Stomach (tissue), 9 donors: ENCODE results near the gene CPXM2. TPM values are rescaled to one million over a fixed set of nuclear protein-coding genes. Genes with fewer than 3 reads are reported as not detected.

Experiments
- DNase-seq, 2 donors: peaks; one replicate each; pipeline versions ENCODE4 v3.0.0 to v3.0.0-alpha.2; 2013 to 2019
- H3K27ac ChIP-seq, 5 donors: fragments of 200-600 bp in 4 of 5; sonication (generic) in 4 of 5; one replicate each; pipeline ENCODE4 v1.5.1; 2013 to 2019; ENCODE audit warnings: mild to moderate bottlenecking in 1 of 5, moderate library complexity in 1 of 5
- H3K27me3 ChIP-seq, 3 donors: fragments of 200-600 bp; sonication (generic); one replicate each; pipeline ENCODE4 v1.5.1; 2017 to 2019; ENCODE audit warnings: mixed run types in 1 of 3
- H3K36me3 ChIP-seq, 4 donors: fragments of 200-600 bp; sonication (generic); 1 replicate in 3 of 4; 2 replicates in 1 of 4; pipeline ENCODE4 v1.5.1; 2016 to 2019
- H3K4me1 ChIP-seq, 4 donors: fragments of 200-600 bp; sonication (generic); one replicate each; pipeline ENCODE4 v1.5.1; 2016 to 2019
- H3K4me3 ChIP-seq, 4 donors: fragments of 200-600 bp; sonication (generic) in 3 of 4; one replicate each; pipeline ENCODE4 v1.5.1; 2016 to 2019; ENCODE audit warnings: mild to moderate bottlenecking in 1 of 4
- H3K9me3 ChIP-seq, 4 donors: fragments of 200-600 bp; sonication (generic); one replicate each; pipeline ENCODE4 v1.5.1; 2016 to 2019
- EP300 ChIP-seq: sonication (generic); formaldehyde crosslinking; IDR thresholded peaks from one replicate; pipeline ENCODE4 v1.6.1; 2017; ENCODE audit warnings: antibody characterized with exemption
- POLR2A ChIP-seq, 4 donors: fragments of 450-650 bp; IDR thresholded peaks; one replicate each; pipeline ENCODE4 v1.6.1; 2016; ENCODE audit warnings: antibody characterized with exemption in 4 of 4, control low read depth in 2 of 4, mild to moderate bottlenecking in 1 of 4, moderate library complexity in 1 of 4
- POLR2AphosphoS5 ChIP-seq, 3 donors: sonication (generic); formaldehyde crosslinking; IDR thresholded peaks; one replicate each; pipeline ENCODE4 v1.6.1; 2016; ENCODE audit warnings: antibody characterized with exemption in 3 of 3
- WGBS, 5 donors: extraction: QIAGEN DNeasy Blood & Tissue Kit in 3 of 5; methylation state at CpG; one replicate each; pipeline versions ENCODE4 v1.1.5 to v1.1.7; 2013 to 2018; 5-methylcytosine and 5-hydroxymethylcytosine counted together
- intact Hi-C: fragments of 100-400 bp; cut with DNase I; formaldehyde crosslinking; loops from one replicate; pipeline ENCODE4 v1.15.1; 2023; ENCODE audit warnings: low total_unique reads
- polyA plus RNA-seq, 3 donors: library from polyadenylated mRNA; stranded (reverse); fragments of 200-250 nt; gene quantifications; one replicate each; pipeline ENCODE4 v1.2.3, GENCODE V29; 2013
- total RNA-seq, 5 donors: library from RNA; depleted of rRNA; stranded (reverse); fragments of >200 nt; gene quantifications; one replicate each; pipeline versions ENCODE4 v1.1.0 to v1.2.3, GENCODE V29; 2014 to 2016
- TF ChIP-seq, protein P1 (sequence below), 7 experiments: fragments of 450-650 bp in 4 of 7; fragments of 200-600 bp in 3 of 7; sonication (generic) in 3 of 7; IDR thresholded peaks; one replicate each; pipeline ENCODE4 v1.5.1; 2016 to 2019; ENCODE audit warnings: antibody characterized with exemption in 7 of 7, control low read depth in 2 of 7, mild to moderate bottlenecking in 1 of 7
- donor health status: healthy with polysubstance abuse.
- donor health status: Bipolar disorder and iron deficiency.
- donor health status: healthy.

Gene CPXM2
- total and polyA plus RNA-seq, 8 donors, result 0.46 to 33.5 (median 9.9) TPM

DNA sequence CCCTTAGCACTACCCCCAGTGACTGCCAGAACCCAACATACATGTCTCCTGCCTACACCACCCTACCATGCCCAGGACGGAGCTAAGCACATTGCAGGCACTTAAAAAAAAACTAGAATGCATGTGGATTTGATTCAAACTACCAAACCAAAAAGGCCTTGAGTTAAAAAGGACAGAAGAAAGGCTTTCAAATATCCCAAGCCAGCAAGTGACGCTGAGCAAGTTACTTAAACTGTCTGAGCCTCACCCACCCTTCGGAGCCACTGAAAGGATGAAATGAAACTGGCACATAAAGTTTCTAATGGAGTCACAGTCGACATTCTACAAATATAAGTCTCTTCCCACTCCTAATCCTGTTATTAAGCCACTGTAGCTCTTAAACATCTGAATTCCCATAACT, 1.8 kb downstream of the CPXM2 start:
- Histone ChIP-seq H3K4me1 (peaks cover 0 to 29% (median 4%) of the 10 kb centered on the region in 4 donors), H3K27me3 (peaks cover 0 to 49% (median 16%) of the 10 kb centered on the region in 3 donors), H3K36me3 (no peaks in the 10 kb centered on the region), H3K9me3 (peaks cover 0 to 3% (median 0%) of the 10 kb centered on the region in 4 donors), H3K4me3 (peak overlapping the region in 3 of 4 donors; percentile 38 to 56 (median 51)), H3K27ac (peak overlapping the region in 4 of 5 donors; percentile 74 to 94 (median 84))
- 64 to 85% (median 75%) methylated on average over 4 of the region's 4 CpGs for WGBS, 5 donors
- no peak for TF ChIP-seq EP300
- TF ChIP-seq POLR2AphosphoS5 (IDR thresholded peaks at IDR 0.05), result no peak
- no peak for TF ChIP-seq POLR2A (IDR thresholded peaks at IDR 0.05)
- TF ChIP-seq, protein P1, sequence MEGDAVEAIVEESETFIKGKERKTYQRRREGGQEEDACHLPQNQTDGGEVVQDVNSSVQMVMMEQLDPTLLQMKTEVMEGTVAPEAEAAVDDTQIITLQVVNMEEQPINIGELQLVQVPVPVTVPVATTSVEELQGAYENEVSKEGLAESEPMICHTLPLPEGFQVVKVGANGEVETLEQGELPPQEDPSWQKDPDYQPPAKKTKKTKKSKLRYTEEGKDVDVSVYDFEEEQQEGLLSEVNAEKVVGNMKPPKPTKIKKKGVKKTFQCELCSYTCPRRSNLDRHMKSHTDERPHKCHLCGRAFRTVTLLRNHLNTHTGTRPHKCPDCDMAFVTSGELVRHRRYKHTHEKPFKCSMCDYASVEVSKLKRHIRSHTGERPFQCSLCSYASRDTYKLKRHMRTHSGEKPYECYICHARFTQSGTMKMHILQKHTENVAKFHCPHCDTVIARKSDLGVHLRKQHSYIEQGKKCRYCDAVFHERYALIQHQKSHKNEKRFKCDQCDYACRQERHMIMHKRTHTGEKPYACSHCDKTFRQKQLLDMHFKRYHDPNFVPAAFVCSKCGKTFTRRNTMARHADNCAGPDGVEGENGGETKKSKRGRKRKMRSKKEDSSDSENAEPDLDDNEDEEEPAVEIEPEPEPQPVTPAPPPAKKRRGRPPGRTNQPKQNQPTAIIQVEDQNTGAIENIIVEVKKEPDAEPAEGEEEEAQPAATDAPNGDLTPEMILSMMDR (IDR thresholded peaks at IDR 0.05), result no peak
- DNase-seq, result no peak
- intact Hi-C loops, result no loop called here

DNA sequence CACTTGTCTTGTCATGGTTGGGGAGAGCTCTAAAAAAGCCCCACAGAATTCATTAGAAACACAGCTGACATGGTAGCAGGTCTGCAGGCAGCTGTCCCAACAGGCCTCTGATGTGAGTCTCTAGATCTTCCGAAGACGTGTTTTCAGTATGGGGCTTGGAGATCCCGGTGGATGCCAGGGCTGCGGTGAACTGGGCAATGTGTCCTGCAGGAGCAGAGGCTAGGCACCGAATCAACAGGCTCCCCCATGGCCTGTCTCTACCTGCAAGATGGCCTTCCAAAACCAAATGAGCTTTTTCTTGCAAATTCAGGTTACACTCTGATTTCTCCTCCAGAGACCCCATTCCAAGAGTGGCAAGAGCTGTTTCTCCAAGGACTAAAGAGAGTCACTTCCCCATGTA, 2.9 kb downstream of the CPXM2 start:
- Histone ChIP-seq H3K9me3 (peaks cover 0 to 3% (median 0%) of the 10 kb centered on the region in 4 donors), H3K4me3 (peak overlapping the region in 1 of 4 donors; percentile 13), H3K27ac (peak overlapping the region in 2 of 5 donors; percentile 31 to 94), H3K4me1 (peaks cover 0 to 33% (median 7%) of the 10 kb centered on the region in 4 donors), H3K36me3 (no peaks in the 10 kb centered on the region), H3K27me3 (peaks cover 0 to 49% (median 16%) of the 10 kb centered on the region in 3 donors)
- intact Hi-C loops, result no loop called here
- 74 to 92% (median 85%) methylated on average over 5 of the region's 5 CpGs for WGBS, 5 donors
- TF ChIP-seq, protein P1 (IDR thresholded peaks at IDR 0.05), result no peak
- no peak for TF ChIP-seq POLR2AphosphoS5 (IDR thresholded peaks at IDR 0.05)
- no peak for TF ChIP-seq POLR2A (IDR thresholded peaks at IDR 0.05)
- no peak for TF ChIP-seq EP300
- DNase-seq, result no peak

DNA sequence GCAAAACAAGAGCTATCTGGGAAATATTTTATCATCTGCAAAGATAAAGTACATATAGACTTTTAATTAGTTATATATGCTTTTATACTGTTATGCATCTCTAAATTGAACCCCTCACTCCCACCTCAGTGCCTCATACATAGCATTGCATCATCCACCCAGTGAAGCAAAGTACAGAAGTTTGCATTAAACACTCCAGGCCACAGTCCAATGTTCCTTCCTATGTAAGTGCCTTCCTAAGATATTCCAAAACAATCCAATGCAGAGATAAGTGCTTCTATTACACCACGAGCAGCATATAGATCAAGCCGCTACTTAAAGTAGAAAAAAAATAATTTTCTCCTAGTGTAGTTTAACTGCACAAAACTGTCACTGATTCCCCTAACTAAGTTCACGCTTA, 3.4 kb downstream of the CPXM2 start:
- no peak for DNase-seq
- no peaks in the 10 kb centered on the region for H3K36me3 ChIP-seq
- H3K27ac ChIP-seq, result peak overlapping the region in 2 of 5 donors; percentile 31 to 94
- peaks cover 0 to 37% (median 9%) of the 10 kb centered on the region in 4 donors for H3K4me1 ChIP-seq
- intact Hi-C loops, result no loop called here
- H3K4me3 ChIP-seq, result no peak overlapping the region
- H3K9me3 ChIP-seq, result peaks cover 0 to 3% (median 0%) of the 10 kb centered on the region in 4 donors
- TF ChIP-seq, protein P1 (IDR thresholded peaks at IDR 0.05), result no peak
- TF ChIP-seq POLR2A (IDR thresholded peaks at IDR 0.05) (no peak), EP300 (no peak), POLR2AphosphoS5 (IDR thresholded peaks at IDR 0.05) (no peak)
- 61 to 81% (median 71%) methylated on average over 3 of the region's 3 CpGs for WGBS, 5 donors
- H3K27me3 ChIP-seq, result peaks cover 0 to 44% (median 16%) of the 10 kb centered on the region in 3 donors

DNA sequence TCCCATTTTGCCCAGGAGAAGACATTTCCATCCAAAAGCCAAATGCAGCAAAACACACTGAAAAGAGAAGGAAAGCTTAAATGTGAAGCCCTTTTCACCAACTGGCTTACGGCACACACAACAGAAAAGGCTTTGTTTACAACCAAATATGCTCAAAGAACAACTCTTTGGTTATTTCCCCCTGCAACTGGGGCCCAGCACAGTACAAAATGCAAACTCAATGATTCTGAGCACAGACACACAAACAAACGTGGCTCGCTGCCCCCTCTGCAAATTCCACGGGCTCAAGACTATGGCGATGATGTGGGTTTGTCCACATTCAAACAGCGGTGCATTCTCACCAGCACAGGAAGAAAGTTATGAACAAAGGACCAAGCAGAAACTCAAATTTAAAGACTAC, 5.3 kb downstream of the CPXM2 start:
- H3K27ac ChIP-seq, result peak overlapping the region in 2 of 5 donors; percentile 5 to 73
- intact Hi-C loops, result no loop called here
- no peak overlapping the region for H3K4me3 ChIP-seq
- no peak for TF ChIP-seq POLR2A (IDR thresholded peaks at IDR 0.05)
- peaks cover 0 to 27% (median 8%) of the 10 kb centered on the region in 3 donors for H3K27me3 ChIP-seq
- H3K9me3 ChIP-seq, result no peaks in the 10 kb centered on the region
- H3K4me1 ChIP-seq, result peaks cover 0 to 29% (median 12%) of the 10 kb centered on the region in 4 donors
- H3K36me3 ChIP-seq, result no peaks in the 10 kb centered on the region
- DNase-seq, result no peak
- WGBS, 5 donors, result 68 to 81% (median 75%) methylated on average over 6 of the region's 6 CpGs
